Neuronal stem cell (in vitro differentiated cells): ENCODE results near the gene CDK11B.
"Not testable (repeated sequence)": the region's sequence is repeated elsewhere in the genome, so short reads cannot be mapped to it uniquely, and the experiment has no call there.

Experiments
- DNase-seq: peaks from one replicate; pipeline ENCODE4 v3.0.0-alpha.2; 2013; ENCODE audit warnings: low spot score
- H2AFZ ChIP-seq: one replicate; pipeline ENCODE4 v1.6.1; 2013; ENCODE audit warnings: mild to moderate bottlenecking, low read length, inconsistent platforms
- H2AK5ac ChIP-seq: 2 replicates; pipeline ENCODE4 v1.6.1; 2013; ENCODE audit warnings: low read depth, mild to moderate bottlenecking, inconsistent platforms, low read length, moderate library complexity, mixed read lengths
- H2BK120ac ChIP-seq: 2 replicates; pipeline ENCODE4 v1.6.1; 2013; ENCODE audit warnings: low read depth, mild to moderate bottlenecking, inconsistent platforms, low read length, moderate library complexity, mixed read lengths
- H2BK12ac ChIP-seq: one replicate; pipeline ENCODE4 v1.6.1; 2013; ENCODE audit warnings: low read length, inconsistent platforms
- H2BK15ac ChIP-seq: 2 replicates; pipeline ENCODE4 v1.6.1; 2013; ENCODE audit warnings: mild to moderate bottlenecking, low read length, inconsistent platforms, mixed read lengths
- H2BK5ac ChIP-seq: one replicate; pipeline ENCODE4 v1.6.1; 2013; ENCODE audit warnings: inconsistent platforms, mild to moderate bottlenecking, low read length, moderate library complexity
- H3K14ac ChIP-seq: one replicate; pipeline ENCODE4 v1.6.1; 2013; ENCODE audit warnings: low read length, inconsistent platforms
- H3K18ac ChIP-seq: 2 replicates; pipeline ENCODE4 v1.6.1; 2013; ENCODE audit warnings: low read length, inconsistent platforms
- H3K23ac ChIP-seq: 2 replicates; pipeline ENCODE4 v1.6.1; 2013; ENCODE audit warnings: low read depth, mild to moderate bottlenecking, mixed read lengths, low read length, inconsistent platforms; ENCODE audit not compliant: poor library complexity
- H3K27ac ChIP-seq: replicated peaks from 3 replicates; pipeline ENCODE4 v1.5.1; 2013; ENCODE audit warnings: low read length, inconsistent platforms
- H3K27me3 ChIP-seq, 3 experiments: 2 replicates each; pipeline ENCODE4 v1.6.1; 2013; ENCODE audit warnings: low read length in 3 of 3, mild to moderate bottlenecking in 2 of 3, inconsistent platforms in 1 of 3, low read depth in 1 of 3, mixed read lengths in 1 of 3, moderate library complexity in 1 of 3; ENCODE audit not compliant: control insufficient read depth in 3 of 3, insufficient read depth in 3 of 3
- H3K36me3 ChIP-seq, 2 donors: replicated peaks in 1 of 2; 2 replicates each; pipeline ENCODE4 v1.6.1; 2013; ENCODE audit warnings: low read length in 2 of 2; ENCODE audit not compliant: control insufficient read depth in 2 of 2, insufficient read depth in 2 of 2
- H3K4ac ChIP-seq: 2 replicates; pipeline ENCODE4 v1.6.1; 2013; ENCODE audit warnings: inconsistent platforms, mild to moderate bottlenecking, low read length, moderate library complexity
- H3K4me1 ChIP-seq, 2 donors: 1 replicate in 1 of 2; 2 replicates in 1 of 2; pipeline ENCODE4 v1.6.1; 2013; ENCODE audit warnings: low read length in 2 of 2, low read depth in 1 of 2; ENCODE audit not compliant: control insufficient read depth in 2 of 2, insufficient read depth in 1 of 2
- H3K4me2 ChIP-seq: one replicate; pipeline ENCODE4 v1.6.1; 2013; ENCODE audit warnings: mild to moderate bottlenecking, low read length, inconsistent platforms; ENCODE audit not compliant: insufficient read depth, poor library complexity, severe bottlenecking
- H3K4me3 ChIP-seq, 2 donors: 2 replicates each; pipeline ENCODE4 v1.5.1; 2013; ENCODE audit warnings: low read length in 2 of 2, mild to moderate bottlenecking in 2 of 2, inconsistent platforms in 1 of 2, moderate library complexity in 1 of 2
- H3K79me1 ChIP-seq: one replicate; pipeline ENCODE4 v1.6.1; 2013; ENCODE audit warnings: low read depth, mild to moderate bottlenecking, inconsistent platforms, low read length, moderate library complexity
- H3K9ac ChIP-seq: one replicate; pipeline ENCODE4 v1.6.1; 2013; ENCODE audit warnings: mild to moderate bottlenecking, low read depth, low read length, inconsistent platforms; ENCODE audit not compliant: poor library complexity
- H3K9me3 ChIP-seq, 2 donors: replicated peaks in 1 of 2; 2 replicates each; pipeline versions ENCODE3 to v1.6.1; 2013; ENCODE audit warnings: low read length in 2 of 2, mild to moderate bottlenecking in 2 of 2, inconsistent platforms in 1 of 2, low read depth in 1 of 2, mixed read lengths in 1 of 2, moderate library complexity in 1 of 2; ENCODE audit not compliant: control insufficient read depth in 2 of 2, insufficient read depth in 1 of 2
- H4K8ac ChIP-seq: one replicate; pipeline ENCODE4 v1.6.1; 2013; ENCODE audit warnings: low read depth, mild to moderate bottlenecking, inconsistent platforms, low read length, moderate library complexity
- H4K91ac ChIP-seq: one replicate; pipeline ENCODE4 v1.6.1; 2013; ENCODE audit warnings: low read length, low read depth, mild to moderate bottlenecking, inconsistent platforms; ENCODE audit not compliant: poor library complexity
- WGBS, 2 donors: extraction: QIAGEN DNeasy Blood & Tissue Kit; methylation state at CpG; one replicate each; pipeline ENCODE4 v1.1.7; 2013; ENCODE audit warnings: missing lambda C conversion rate in 2 of 2, mixed read lengths in 1 of 2; ENCODE audit not compliant: insufficient read length in 2 of 2, insufficient replicate concordance in 1 of 2; ENCODE audit errors: extremely low coverage in 2 of 2; 5-methylcytosine and 5-hydroxymethylcytosine counted together

CDK11B gene

DNA sequence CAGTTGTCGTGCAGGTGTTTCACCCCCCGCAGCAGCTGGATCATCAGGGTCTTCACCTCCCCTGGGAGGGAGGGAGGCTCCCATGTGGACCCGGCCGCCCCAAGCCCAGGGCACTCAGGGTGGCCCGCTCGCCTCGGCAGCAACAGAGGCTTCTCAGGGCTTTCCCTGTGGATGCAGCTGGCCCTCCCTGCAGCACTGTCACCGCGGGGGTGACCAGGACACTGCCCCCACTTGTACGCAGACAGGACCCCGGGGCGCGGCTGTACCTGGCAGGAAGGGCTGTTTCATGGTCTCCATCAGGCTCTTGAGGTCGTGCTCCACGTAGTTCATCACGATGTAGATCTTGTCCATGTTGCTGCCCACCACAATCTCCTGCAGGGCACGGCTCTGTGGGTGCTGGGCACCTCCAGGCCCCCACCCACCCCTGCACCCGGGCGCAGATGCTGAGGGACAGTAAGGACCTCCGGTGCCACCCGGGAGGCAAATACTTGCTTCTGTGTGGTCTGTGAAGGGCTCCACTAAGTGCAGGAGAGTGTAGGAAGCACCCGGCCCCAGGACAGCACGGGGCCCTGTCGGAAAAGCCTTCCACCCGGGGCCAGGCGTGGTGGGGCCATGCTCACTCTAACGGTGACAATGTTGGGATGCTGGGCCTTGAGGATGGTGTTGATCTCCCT lies 45.6 kb upstream of the CDK11B start:
- not testable (repeated sequence) for H3K4me1 ChIP-seq, H3K23ac ChIP-seq, H2BK5ac ChIP-seq, H3K9ac ChIP-seq, H3K18ac ChIP-seq, H4K8ac ChIP-seq, H2AFZ ChIP-seq, H3K4ac ChIP-seq, H3K27me3 ChIP-seq, H2BK12ac ChIP-seq, H3K36me3 ChIP-seq, H3K9me3 ChIP-seq, H3K4me2 ChIP-seq, H3K79me1 ChIP-seq, H2AK5ac ChIP-seq, H3K4me3 ChIP-seq, H3K14ac ChIP-seq, H4K91ac ChIP-seq, H3K27ac ChIP-seq, H2BK120ac ChIP-seq, H2BK15ac ChIP-seq, DNase-seq
- WGBS, 2 donors = no CpG with 5 or more reads among the region's 27 CpGs

DNA sequence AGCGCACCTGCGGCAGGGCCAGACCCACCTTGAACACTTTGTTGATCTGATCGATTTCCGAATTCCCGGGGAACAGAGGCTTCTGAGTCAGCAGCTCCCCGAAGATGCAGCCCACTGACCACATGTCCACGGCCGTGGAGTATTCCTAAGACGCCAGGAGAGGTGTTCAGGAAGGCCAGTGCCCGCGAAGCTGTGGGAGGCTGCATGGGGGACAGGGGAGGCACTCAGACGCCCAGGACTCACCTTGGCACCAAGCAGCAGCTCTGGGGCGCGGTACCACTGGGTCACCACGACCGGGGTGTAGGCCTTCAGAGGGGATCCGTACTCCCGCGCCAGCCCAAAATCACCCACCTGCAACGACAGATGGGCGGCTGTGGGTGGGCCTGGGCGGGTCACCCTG lies 45.0 kb upstream of the CDK11B start:
- DNase-seq = no peak
- Histone ChIP-seq H3K9ac (no peak overlapping the region), H2AK5ac (no peak overlapping the region), H2BK5ac (no peak overlapping the region), H3K27me3 (no peaks in the 10 kb centered on the region), H4K91ac (no peak overlapping the region), H3K4me2 (no peak overlapping the region), H2BK12ac (no peak overlapping the region), H3K14ac (no peak overlapping the region), H3K4ac (no peak overlapping the region), H3K79me1 (no peaks in the 10 kb centered on the region), H3K4me1 (no peaks in the 10 kb centered on the region), H3K23ac (no peak overlapping the region), H4K8ac (peak overlapping the region; percentile 17), H3K18ac (no peak overlapping the region), H2BK120ac (no peak overlapping the region), H3K9me3 (no peaks in the 10 kb centered on the region), H3K4me3 (no peak overlapping the region), H2AFZ (no peak overlapping the region), H2BK15ac (no peak overlapping the region), H3K36me3 (peaks cover 0 to 5% of the 10 kb centered on the region in 2 donors), H3K27ac (no peak overlapping the region)
- no CpG with 5 or more reads among the region's 22 CpGs for WGBS, 2 donors

DNA sequence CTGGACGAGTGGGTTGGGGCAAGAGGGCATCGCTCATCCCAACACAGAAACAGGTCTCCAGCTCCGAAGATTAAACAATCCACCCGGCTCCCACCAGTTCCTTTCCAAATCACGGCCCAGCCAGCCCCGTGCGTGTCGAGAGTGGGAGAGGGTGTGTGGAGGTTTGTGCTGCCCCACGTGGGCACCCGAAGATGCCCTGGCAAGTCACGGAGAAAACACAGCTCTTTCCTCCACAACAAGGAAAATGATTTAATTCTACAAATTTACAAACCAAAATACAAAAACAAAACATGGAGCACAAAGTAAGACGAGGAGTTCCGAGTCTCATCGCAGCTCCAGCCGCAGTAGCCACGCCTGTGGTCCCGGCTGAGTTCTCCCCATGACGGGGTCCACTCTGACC lies 43.7 kb upstream of the CDK11B start:
- not testable (repeated sequence) for H3K14ac ChIP-seq, H2BK120ac ChIP-seq, H2AFZ ChIP-seq, H2BK12ac ChIP-seq, H3K27ac ChIP-seq, H3K9me3 ChIP-seq, H3K36me3 ChIP-seq, H4K91ac ChIP-seq, H4K8ac ChIP-seq, DNase-seq, H3K23ac ChIP-seq, H3K4ac ChIP-seq, H3K4me1 ChIP-seq, H2BK15ac ChIP-seq, H3K4me3 ChIP-seq, H2BK5ac ChIP-seq, H2AK5ac ChIP-seq, H3K27me3 ChIP-seq, H3K18ac ChIP-seq, H3K9ac ChIP-seq, H3K4me2 ChIP-seq, H3K79me1 ChIP-seq
- WGBS, 2 donors = no CpG with 5 or more reads among the region's 18 CpGs

DNA sequence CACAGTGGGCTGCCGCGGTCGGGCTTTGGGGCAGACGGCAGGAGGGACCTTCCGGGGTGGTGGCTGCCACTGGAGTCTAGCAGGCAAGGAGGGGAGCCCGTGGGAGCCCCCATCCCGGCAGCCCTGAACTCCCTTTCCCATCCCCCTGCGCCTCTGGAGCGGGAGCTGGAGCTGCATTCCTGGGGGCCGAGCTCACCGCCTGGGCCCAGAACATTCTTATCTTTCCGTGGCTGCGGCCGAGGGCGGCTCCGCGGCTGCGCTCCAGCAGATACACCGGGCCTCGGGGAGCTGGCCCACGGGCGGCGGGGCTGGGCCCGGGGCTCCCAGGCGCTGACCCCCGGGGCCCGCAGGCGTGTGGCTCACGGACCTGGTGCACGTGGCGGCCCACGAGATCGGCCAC lies 41.8 kb upstream of the CDK11B start:
- H3K27me3 ChIP-seq, H3K4me2 ChIP-seq, H3K4me1 ChIP-seq, H2AK5ac ChIP-seq, H3K79me1 ChIP-seq, H3K27ac ChIP-seq, H4K91ac ChIP-seq, H2BK120ac ChIP-seq, DNase-seq, H2BK12ac ChIP-seq, H3K14ac ChIP-seq, H2AFZ ChIP-seq, H2BK5ac ChIP-seq, H3K4ac ChIP-seq, H4K8ac ChIP-seq, H3K18ac ChIP-seq, H3K4me3 ChIP-seq, H3K36me3 ChIP-seq, H3K9ac ChIP-seq, H3K23ac ChIP-seq, H3K9me3 ChIP-seq, H2BK15ac ChIP-seq: not testable (repeated sequence)
- WGBS, 2 donors = no CpG with 5 or more reads among the region's 33 CpGs
